ENCODE measurements around the gene ADAMTS16.

Gene ADAMTS16

GRCh38 chr5:5155617-5156016 lies 15.5 kb downstream of the ADAMTS16 start:
- H2BK12ac ChIP-seq (ENCODE audit: low read length): no peak overlapping the region
- H4K8ac ChIP-seq (ENCODE audit: low read depth, low read length): no peak overlapping the region
- no peak overlapping the region for H2AK5ac ChIP-seq (ENCODE audit: low read depth, low read length)
- H3K23ac ChIP-seq (ENCODE audit: low read depth, low read length, poor library complexity): no peak overlapping the region
- no peak overlapping the region for H4K91ac ChIP-seq (ENCODE audit: low read depth, low read length, poor library complexity)
- no CpG with 5 or more reads among the region's 1 CpG for WGBS, 2 donors (ENCODE audit: extremely low coverage in 2 of 2, insufficient read length in 2 of 2, insufficient replicate concordance in 1 of 2)
- no peaks in the 10 kb centered on the region for H3K9me3 ChIP-seq (replicated peaks in 1 of 2; ENCODE audit: control insufficient read depth in 2 of 2, insufficient read depth in 1 of 2, low read depth in 1 of 2, low read length in 2 of 2)
- H3K36me3 ChIP-seq (replicated peaks in 1 of 2; ENCODE audit: control insufficient read depth in 2 of 2, insufficient read depth in 2 of 2, low read length in 2 of 2): no peaks in the 10 kb centered on the region
- no peak overlapping the region for H3K4ac ChIP-seq (ENCODE audit: low read length)
- H3K4me2 ChIP-seq (ENCODE audit: insufficient read depth, low read length, poor library complexity, severe bottlenecking): no peak overlapping the region
- no peak overlapping the region for H2BK5ac ChIP-seq (ENCODE audit: low read length)
- H3K4me3 ChIP-seq (ENCODE audit: low read length in 2 of 2): no peak overlapping the region
- H3K27me3 ChIP-seq (ENCODE audit: control insufficient read depth in 3 of 3, insufficient read depth in 3 of 3, low read depth in 1 of 3, low read length in 3 of 3): peaks cover 0 to under 1% (median 0%) of the 10 kb centered on the region in 3 experiments
- H3K4me1 ChIP-seq (ENCODE audit: control insufficient read depth in 2 of 2, insufficient read depth in 1 of 2, low read depth in 1 of 2, low read length in 2 of 2): no peaks in the 10 kb centered on the region
- peak overlapping the region; percentile 64 for H2AFZ ChIP-seq (ENCODE audit: low read length)
- H2BK15ac ChIP-seq (ENCODE audit: low read length): no peak overlapping the region
- no peaks in the 10 kb centered on the region for H3K79me1 ChIP-seq (ENCODE audit: low read depth, low read length)
- DNase-seq (ENCODE audit: low spot score): no peak
- no peak overlapping the region for H3K27ac ChIP-seq (replicated peaks; ENCODE audit: low read length)
- no peak overlapping the region for H3K18ac ChIP-seq (ENCODE audit: low read length)
- H3K9ac ChIP-seq (ENCODE audit: low read depth, low read length, poor library complexity): no peak overlapping the region
- H2BK120ac ChIP-seq (ENCODE audit: low read depth, low read length): no peak overlapping the region
- H3K14ac ChIP-seq (ENCODE audit: low read length): no peak overlapping the region

DNA sequence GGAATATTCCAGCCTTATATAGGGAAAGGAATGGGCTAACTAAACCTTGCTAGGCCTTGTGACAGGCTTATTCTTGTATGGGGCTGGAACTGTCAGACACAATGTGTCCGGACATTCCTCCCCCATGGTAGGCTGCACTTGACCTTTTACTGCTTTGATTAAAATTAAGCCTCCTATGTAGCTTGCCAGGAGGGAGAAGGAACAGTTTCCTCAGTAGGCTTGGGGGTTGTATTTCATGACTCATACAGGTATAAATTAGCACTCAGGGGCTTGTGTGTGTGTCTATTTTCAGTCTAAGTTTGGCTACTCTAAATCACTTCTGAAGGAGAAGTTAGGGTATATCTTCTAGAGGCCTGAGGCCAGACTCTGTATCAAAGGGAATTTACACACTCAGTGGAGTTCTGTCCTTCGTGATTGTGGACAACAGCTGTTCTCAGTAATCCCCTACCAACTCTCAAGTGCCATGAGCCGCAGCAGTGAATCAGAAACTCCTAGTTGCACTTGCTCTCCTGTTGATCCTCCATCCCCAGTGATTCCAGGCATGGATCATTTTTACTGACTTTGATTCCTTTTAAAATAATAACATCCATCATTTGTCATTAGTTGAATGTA lies 16.4 kb downstream of the ADAMTS16 start:
- no peaks in the 10 kb centered on the region for H3K36me3 ChIP-seq (replicated peaks in 1 of 2; ENCODE audit: control insufficient read depth in 2 of 2, insufficient read depth in 2 of 2, low read length in 2 of 2)
- no peak overlapping the region for H3K4me3 ChIP-seq (ENCODE audit: low read length in 2 of 2)
- no peak overlapping the region for H3K18ac ChIP-seq (ENCODE audit: low read length)
- H3K23ac ChIP-seq (ENCODE audit: low read depth, low read length, poor library complexity): no peak overlapping the region
- H2BK120ac ChIP-seq (ENCODE audit: low read depth, low read length): no peak overlapping the region
- no peaks in the 10 kb centered on the region for H3K79me1 ChIP-seq (ENCODE audit: low read depth, low read length)
- H3K14ac ChIP-seq (ENCODE audit: low read length): no peak overlapping the region
- H3K27me3 ChIP-seq (ENCODE audit: control insufficient read depth in 3 of 3, insufficient read depth in 3 of 3, low read depth in 1 of 3, low read length in 3 of 3): no peaks in the 10 kb centered on the region
- no peak overlapping the region for H2BK12ac ChIP-seq (ENCODE audit: low read length)
- H2BK15ac ChIP-seq (ENCODE audit: low read length): no peak overlapping the region
- no peak overlapping the region for H2AFZ ChIP-seq (ENCODE audit: low read length)
- no peak overlapping the region for H4K8ac ChIP-seq (ENCODE audit: low read depth, low read length)
- no peaks in the 10 kb centered on the region for H3K4me1 ChIP-seq (ENCODE audit: control insufficient read depth in 2 of 2, insufficient read depth in 1 of 2, low read depth in 1 of 2, low read length in 2 of 2)
- no peak overlapping the region for H3K9ac ChIP-seq (ENCODE audit: low read depth, low read length, poor library complexity)
- H2BK5ac ChIP-seq (ENCODE audit: low read length): no peak overlapping the region
- H3K9me3 ChIP-seq (replicated peaks in 1 of 2; ENCODE audit: control insufficient read depth in 2 of 2, insufficient read depth in 1 of 2, low read depth in 1 of 2, low read length in 2 of 2): no peaks in the 10 kb centered on the region
- no peak overlapping the region for H2AK5ac ChIP-seq (ENCODE audit: low read depth, low read length)
- no peak for DNase-seq (ENCODE audit: low spot score)
- no peak overlapping the region for H3K27ac ChIP-seq (replicated peaks; ENCODE audit: low read length)
- no peak overlapping the region for H4K91ac ChIP-seq (ENCODE audit: low read depth, low read length, poor library complexity)
- no CpG with 5 or more reads among the region's 3 CpGs for WGBS, 2 donors (ENCODE audit: extremely low coverage in 2 of 2, insufficient read length in 2 of 2, insufficient replicate concordance in 1 of 2)
- no peak overlapping the region for H3K4me2 ChIP-seq (ENCODE audit: insufficient read depth, low read length, poor library complexity, severe bottlenecking)
- no peak overlapping the region for H3K4ac ChIP-seq (ENCODE audit: low read length)

- Histone ChIP-seq H2BK5ac (ENCODE audit: low read length) (no peak overlapping the region), H2BK12ac (ENCODE audit: low read length) (no peak overlapping the region), H2BK120ac (ENCODE audit: low read depth, low read length) (no peak overlapping the region), H3K4me3 (ENCODE audit: low read length in 2 of 2) (no peak overlapping the region), H3K79me1 (ENCODE audit: low read depth, low read length) (no peaks in the 10 kb centered on the region), H3K9me3 (replicated peaks in 1 of 2; ENCODE audit: control insufficient read depth in 2 of 2, insufficient read depth in 1 of 2, low read depth in 1 of 2, low read length in 2 of 2) (no peaks in the 10 kb centered on the region), H4K8ac (ENCODE audit: low read depth, low read length) (no peak overlapping the region), H3K4me1 (ENCODE audit: control insufficient read depth in 2 of 2, insufficient read depth in 1 of 2, low read depth in 1 of 2, low read length in 2 of 2) (no peaks in the 10 kb centered on the region), H2AFZ (ENCODE audit: low read length) (no peak overlapping the region), H3K9ac (ENCODE audit: low read depth, low read length, poor library complexity) (no peak overlapping the region), H2AK5ac (ENCODE audit: low read depth, low read length) (no peak overlapping the region), H3K14ac (ENCODE audit: low read length) (no peak overlapping the region), H3K4ac (ENCODE audit: low read length) (no peak overlapping the region), H3K18ac (ENCODE audit: low read length) (no peak overlapping the region), H2BK15ac (ENCODE audit: low read length) (no peak overlapping the region), H3K23ac (ENCODE audit: low read depth, low read length, poor library complexity) (no peak overlapping the region), H3K27me3 (ENCODE audit: control insufficient read depth in 3 of 3, insufficient read depth in 3 of 3, low read depth in 1 of 3, low read length in 3 of 3) (no peaks in the 10 kb centered on the region), H4K91ac (ENCODE audit: low read depth, low read length, poor library complexity) (no peak overlapping the region), H3K36me3 (replicated peaks in 1 of 2; ENCODE audit: control insufficient read depth in 2 of 2, insufficient read depth in 2 of 2, low read length in 2 of 2) (no peaks in the 10 kb centered on the region), H3K27ac (replicated peaks; ENCODE audit: low read length) (no peak overlapping the region), H3K4me2 (ENCODE audit: insufficient read depth, low read length, poor library complexity, severe bottlenecking) (no peak overlapping the region)
- DNase-seq (ENCODE audit: low spot score): no peak
- no CpG with 5 or more reads among the region's 1 CpG for WGBS, 2 donors (ENCODE audit: extremely low coverage in 2 of 2, insufficient read length in 2 of 2, insufficient replicate concordance in 1 of 2)
These were observed 18.4 kb downstream of the ADAMTS16 start for GRCh38 chr5:5158472-5158895.

DNA sequence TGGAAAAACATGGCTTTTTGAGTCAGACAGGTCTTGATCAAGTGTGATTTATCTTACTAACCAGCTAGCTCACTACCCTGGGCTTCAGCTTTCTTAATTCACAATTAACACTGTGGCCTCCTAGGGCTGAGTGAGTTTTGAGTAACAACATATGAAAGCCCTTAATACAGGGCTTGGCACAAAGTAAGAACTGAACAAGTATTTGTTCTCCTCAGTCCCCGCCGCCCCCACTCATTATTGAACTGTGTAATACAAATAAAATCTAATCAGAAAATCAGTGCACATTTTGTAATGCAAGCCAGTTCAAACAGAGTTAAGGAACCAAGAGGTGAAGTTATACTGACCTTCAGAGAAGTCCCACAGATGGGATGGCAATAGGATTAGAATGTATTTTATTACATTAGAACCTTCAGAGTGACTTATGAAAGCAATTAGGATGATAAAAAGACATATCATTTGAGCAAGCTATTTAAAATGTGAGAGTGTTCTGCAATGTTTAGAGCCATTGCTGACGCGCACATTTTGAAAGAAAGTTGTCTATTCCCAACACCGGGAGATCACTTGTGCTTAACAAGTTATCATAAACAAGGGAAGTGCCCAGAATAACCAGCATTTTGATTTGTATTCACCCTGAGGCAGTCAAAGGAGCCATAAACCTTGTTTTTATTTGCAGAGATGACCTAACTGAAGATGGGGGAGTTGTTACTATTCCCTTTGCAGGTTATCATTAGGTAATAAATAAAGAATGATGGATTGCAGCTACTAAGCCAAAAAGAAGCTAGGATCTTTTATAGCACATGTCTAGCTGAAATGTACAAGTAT lies 19.4 kb downstream of the ADAMTS16 start:
- H3K9me3 ChIP-seq (replicated peaks in 1 of 2; ENCODE audit: control insufficient read depth in 2 of 2, insufficient read depth in 1 of 2, low read depth in 1 of 2, low read length in 2 of 2): no peaks in the 10 kb centered on the region
- H3K23ac ChIP-seq (ENCODE audit: low read depth, low read length, poor library complexity): no peak overlapping the region
- H3K4me1 ChIP-seq (ENCODE audit: control insufficient read depth in 2 of 2, insufficient read depth in 1 of 2, low read depth in 1 of 2, low read length in 2 of 2): no peaks in the 10 kb centered on the region
- H2AK5ac ChIP-seq (ENCODE audit: low read depth, low read length): no peak overlapping the region
- no peak overlapping the region for H4K91ac ChIP-seq (ENCODE audit: low read depth, low read length, poor library complexity)
- no peak overlapping the region for H3K9ac ChIP-seq (ENCODE audit: low read depth, low read length, poor library complexity)
- no peaks in the 10 kb centered on the region for H3K27me3 ChIP-seq (ENCODE audit: control insufficient read depth in 3 of 3, insufficient read depth in 3 of 3, low read depth in 1 of 3, low read length in 3 of 3)
- DNase-seq (ENCODE audit: low spot score): no peak
- no peak overlapping the region for H3K18ac ChIP-seq (ENCODE audit: low read length)
- no peak overlapping the region for H3K4ac ChIP-seq (ENCODE audit: low read length)
- H2BK120ac ChIP-seq (ENCODE audit: low read depth, low read length): no peak overlapping the region
- no peak overlapping the region for H2AFZ ChIP-seq (ENCODE audit: low read length)
- no peaks in the 10 kb centered on the region for H3K36me3 ChIP-seq (replicated peaks in 1 of 2; ENCODE audit: control insufficient read depth in 2 of 2, insufficient read depth in 2 of 2, low read length in 2 of 2)
- H2BK12ac ChIP-seq (ENCODE audit: low read length): no peak overlapping the region
- no peak overlapping the region for H2BK15ac ChIP-seq (ENCODE audit: low read length)
- H4K8ac ChIP-seq (ENCODE audit: low read depth, low read length): no peak overlapping the region
- no CpG with 5 or more reads among the region's 5 CpGs for WGBS, 2 donors (ENCODE audit: extremely low coverage in 2 of 2, insufficient read length in 2 of 2, insufficient replicate concordance in 1 of 2)
- no peak overlapping the region for H3K4me2 ChIP-seq (ENCODE audit: insufficient read depth, low read length, poor library complexity, severe bottlenecking)
- H2BK5ac ChIP-seq (ENCODE audit: low read length): no peak overlapping the region
- no peak overlapping the region for H3K27ac ChIP-seq (replicated peaks; ENCODE audit: low read length)
- no peaks in the 10 kb centered on the region for H3K79me1 ChIP-seq (ENCODE audit: low read depth, low read length)
- no peak overlapping the region for H3K4me3 ChIP-seq (ENCODE audit: low read length in 2 of 2)
- H3K14ac ChIP-seq (ENCODE audit: low read length): no peak overlapping the region
